Heart left ventricle (tissue), 13 donors: ENCODE results near the gene APOD.
"Not testable (repeated sequence)": the region's sequence is repeated elsewhere in the genome, so short reads cannot be mapped to it uniquely, and the experiment has no call there.

Experiments used
- CTCF ChIP-seq, 12 donors: fragments of 200-600 bp; sonication (generic) in 4 of 12; IDR thresholded peaks; one replicate each; pipeline versions ENCODE4 v1.5.0 to v1.8.0; 2018 to 2022; ENCODE audit warnings: antibody characterized with exemption in 12 of 12, mild to moderate bottlenecking in 5 of 12
- POLR2A ChIP-seq, 2 donors: fragments of 450-650 bp; IDR thresholded peaks; one replicate each; pipeline ENCODE4 v1.6.1; 2017; ENCODE audit warnings: antibody characterized with exemption in 2 of 2, mild to moderate bottlenecking in 2 of 2, moderate library complexity in 2 of 2
- donor health status: ischemic (EF 13 %, LVEDD 7.1; RV severe dilation, severe dysfunction).
- donor health status: DM: no; HTN: yes; CAD: no.
- donor health status: DM: no; HTN: no; CAD: no.
- donor health status: ischemic (EF 25% LVEDD 6.9; RV normal size, moderate dysfunction).
- donor health status: ischemic (EF 25% LVEDD 5.7; RV mildly dilated, moderate dysfunction).
- donor health status: ischemic (EF 35%, LVEDD 5.7; RV mildly dilated, moderate dysfunction).
- donor health status: nonischemic (EF 11% LVEDD 7.7; RV severe dilation, severe dysfunction).
- donor health status: DM: yes; HTN: yes; CAD: no.
- donor health status: PGD.
- donor health status: ischemic (EF 29% LVEDD 5.4; RV normal size, mild dysfunction).
- donor health status: nonischemic (EF 23%, LVEDD 6.1; RV moderate dilation, normal function).

GRCh38 chr3:195621095-195621494 is 37.4 kb upstream of the APOD start:
- TF ChIP-seq CTCF, POLR2A (IDR thresholded peaks at IDR 0.05): not testable (repeated sequence)
